Fibroblast of skin of right biceps (primary cell): Measurements from ENCODE around the gene OR13J1.

Source experiments
- DNase-seq: peaks from one replicate; pipeline ENCODE4 v3.0.0-alpha.2; 2013

The OR13J1 gene

GRCh38 chr9:35856882-35857281 is 13.3 kb downstream of the OR13J1 start:
- no peak for DNase-seq

DNA sequence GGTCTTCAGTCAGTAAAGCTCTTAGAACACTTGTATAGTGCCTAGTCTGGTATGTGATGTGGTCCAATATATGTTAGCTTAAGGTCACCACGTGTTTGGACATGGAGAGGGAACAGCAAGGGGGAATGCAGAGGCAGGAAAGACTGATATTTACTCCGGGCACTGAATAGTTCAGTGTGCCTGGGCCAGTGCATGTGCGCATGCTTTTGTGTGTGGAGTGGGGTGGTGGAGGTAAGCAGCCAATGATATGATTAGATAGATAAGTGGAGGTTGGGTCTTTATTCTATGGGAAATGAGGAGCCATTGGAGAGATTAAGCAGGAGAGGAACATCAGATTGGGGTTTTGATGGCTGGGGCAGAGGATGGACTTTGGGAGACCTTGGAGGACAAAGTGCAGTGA is 14.0 kb downstream of the OR13J1 start:
- no peak for DNase-seq

GRCh38 chr9:35854091-35854762 is 16.0 kb downstream of the OR13J1 start:
- no peak for DNase-seq

DNA sequence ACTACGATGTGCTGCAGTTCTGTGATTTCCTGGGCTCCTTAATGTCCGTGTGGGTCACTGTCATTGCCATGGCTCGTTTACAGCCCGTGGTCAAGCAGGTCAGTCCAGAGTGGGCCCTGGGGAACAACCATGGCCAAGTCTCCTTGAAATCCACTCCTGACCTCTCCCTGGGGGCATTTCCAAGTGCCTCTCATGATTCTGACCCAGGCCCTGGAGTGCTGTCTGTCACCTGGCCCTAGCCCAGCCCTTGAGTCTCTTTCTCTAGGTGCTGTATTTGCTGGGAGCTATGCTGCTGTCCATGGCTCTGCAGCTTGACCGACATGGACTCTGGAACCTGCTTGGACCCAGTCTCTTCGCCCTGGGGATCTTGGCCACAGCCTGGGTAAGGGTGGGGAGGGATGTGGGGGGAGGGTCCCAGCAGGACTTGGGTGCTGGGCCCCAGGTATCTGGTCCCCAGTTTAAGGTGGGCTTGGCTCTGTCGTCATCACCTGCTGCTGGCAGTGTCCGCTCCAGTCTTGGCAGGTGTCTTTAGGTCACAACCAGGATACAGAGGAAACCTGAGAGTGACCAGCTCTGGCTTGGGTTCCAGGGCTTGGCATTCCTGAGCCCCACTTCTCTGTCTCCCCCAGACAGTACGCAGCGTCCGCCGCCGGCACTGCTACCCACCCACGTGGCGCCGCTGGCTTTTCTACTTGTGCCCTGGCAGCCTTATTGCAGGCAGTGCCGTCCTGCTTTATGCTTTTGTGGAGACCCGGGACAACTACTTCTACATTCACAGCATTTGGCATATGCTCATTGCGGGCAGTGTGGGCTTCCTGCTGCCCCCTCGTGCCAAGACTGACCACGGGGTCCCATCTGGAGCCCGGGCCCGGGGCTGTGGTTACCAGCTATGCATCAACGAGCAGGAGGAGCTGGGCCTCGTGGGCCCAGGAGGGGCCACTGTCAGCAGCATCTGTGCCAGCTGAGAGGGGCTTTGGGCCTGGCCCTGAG is 17.0 kb downstream of the OR13J1 start:
- DNase-seq = no peak

DNA sequence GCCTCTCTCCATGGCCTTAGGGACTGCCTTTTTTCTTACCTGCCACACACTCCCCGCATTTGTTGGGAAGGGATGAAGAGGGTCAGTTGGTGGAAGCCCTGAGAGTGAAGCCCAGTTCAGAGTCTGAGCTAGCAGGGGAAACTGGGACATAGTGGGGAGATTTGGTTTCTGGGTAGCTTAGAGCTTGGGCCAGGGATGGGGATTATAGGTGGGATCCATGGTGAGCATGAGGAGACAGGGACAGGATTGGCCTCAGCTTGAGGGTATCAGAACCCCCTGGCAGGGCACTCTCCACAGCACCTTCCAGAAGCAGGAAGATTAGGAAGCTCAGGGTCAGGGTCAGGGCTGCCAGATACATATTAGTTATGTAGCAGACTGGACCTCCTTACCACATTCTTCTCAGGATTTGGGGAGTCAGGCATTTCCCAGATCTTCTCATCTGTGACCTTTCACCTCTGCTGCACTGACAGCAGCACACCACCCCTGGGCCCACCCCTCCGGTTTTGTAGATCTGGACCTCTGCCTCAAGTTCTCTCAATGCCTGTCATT is 17.9 kb downstream of the OR13J1 start:
- DNase-seq = no peak

GRCh38 chr9:35847792-35848572 is 22.2 kb downstream of the OR13J1 start:
- peak; percentile 86 for DNase-seq

DNA sequence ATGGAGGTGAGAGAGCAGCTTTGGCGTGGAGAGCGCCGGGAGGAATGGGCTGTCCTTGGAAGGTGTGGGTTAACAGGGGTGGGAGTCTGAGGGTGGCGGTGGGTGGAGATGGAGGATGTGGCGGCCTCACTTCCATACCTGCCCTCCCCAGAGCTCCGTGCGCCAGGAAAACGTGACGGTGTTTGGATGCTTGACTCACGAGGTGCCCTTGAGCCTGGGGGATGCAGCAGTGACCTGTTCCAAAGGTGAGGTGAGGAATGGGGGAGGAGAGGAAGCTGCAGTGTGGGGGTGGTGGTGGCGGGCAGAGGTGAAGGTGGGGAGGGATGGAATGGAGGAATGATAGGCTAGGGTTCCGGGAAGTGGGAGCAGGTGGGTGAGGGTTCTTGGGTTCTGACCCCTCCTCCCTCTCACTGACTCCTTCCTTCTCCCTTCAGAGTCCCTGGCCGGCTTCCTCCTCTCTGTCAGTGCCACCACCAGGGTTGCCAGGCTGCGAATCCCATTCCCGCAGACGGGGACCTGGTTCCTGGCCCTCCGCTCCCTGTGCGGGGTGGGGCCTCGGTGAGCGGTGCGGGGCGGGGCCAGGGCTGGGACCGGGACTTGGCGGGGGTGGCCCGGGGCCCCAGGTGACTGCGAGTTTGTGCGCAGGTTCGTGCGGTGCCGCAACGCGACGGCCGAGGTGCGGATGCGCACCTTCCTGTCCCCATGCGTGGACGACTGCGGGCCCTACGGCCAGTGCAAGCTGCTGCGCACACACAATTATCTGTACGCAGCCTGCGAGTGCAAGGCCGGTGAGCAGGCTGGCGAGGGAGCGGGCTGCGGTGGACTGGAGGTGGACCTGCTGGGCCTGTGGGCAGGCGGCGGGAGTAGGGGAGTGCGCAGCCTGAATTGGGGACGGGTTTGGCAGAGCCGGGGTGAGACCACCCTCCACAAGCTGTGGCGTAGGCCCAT is 24.1 kb downstream of the OR13J1 start:
- no peak for DNase-seq

GRCh38 chr9:35844628-35845270 is 25.5 kb downstream of the OR13J1 start:
- peak; percentile 94 for DNase-seq

DNA sequence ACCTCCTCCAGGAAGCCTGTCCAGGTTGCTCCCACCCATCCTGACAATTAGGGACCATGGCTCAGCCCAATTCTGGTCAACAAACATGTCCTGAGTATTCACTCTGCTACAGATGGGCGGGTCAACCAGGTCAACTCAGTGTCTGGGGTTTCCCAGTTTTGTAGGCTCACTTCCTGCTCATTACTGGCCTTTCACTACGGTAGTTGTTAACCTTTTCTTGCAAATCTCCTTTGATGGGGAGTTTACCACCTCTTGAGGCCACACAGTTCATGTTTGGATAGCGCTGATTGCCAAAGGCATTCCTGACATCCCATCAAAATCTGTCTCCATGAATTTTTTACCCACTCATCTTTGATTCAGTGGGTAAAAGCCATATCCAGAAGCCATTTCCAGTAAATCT is 27.4 kb downstream of the OR13J1 start:
- no peak for DNase-seq

DNA sequence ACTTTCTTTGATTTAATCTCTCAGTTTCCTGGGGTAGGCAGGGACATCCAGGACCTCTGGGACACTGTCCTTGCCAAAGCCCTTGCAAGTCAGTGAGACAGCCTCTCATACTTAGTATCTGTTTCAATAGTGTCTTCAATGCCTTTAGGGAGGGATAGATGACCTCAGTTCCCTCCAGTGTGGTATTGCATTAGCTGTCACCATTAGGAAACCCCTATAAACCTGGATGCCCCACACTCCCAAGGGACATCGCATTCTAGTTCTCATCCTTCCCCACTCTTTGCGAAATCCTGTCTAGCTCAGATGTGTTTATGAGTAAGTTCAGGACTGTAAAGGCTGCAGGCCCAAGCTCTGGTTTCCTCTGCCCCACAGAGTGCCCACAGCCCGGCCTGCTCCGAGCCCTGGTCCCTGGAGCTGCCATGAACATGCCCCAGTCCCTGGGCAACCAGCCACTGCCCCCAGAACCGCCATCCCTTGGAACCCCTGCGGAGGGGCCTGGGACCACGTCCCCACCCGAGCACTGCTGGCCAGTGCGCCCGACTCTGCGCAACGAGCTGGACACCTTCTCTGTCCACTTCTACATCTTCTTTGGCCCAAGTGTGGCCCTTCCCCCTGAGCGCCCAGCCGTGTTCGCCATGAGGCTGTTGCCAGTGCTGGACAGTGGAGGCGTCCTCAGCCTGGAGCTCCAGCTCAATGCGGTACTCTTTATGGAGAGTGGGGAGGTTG is 28.0 kb downstream of the OR13J1 start:
- DNase-seq = no peak

DNA sequence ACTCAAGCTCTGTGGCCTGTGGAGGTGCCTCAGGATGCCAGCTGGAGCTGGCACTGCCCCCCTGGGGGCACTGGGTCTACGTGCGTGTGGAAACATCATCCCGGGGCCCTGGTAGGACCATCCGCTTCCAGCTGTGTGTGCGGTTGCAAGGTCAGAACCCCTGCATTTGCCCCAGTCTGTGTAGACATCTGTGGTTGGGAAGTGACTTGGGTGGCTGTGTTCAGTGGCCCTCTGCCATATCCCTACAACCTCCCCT is 28.6 kb downstream of the OR13J1 start:
- DNase-seq = no peak

GRCh38 chr9:35840881-35841644 is 29.1 kb downstream of the OR13J1 start:
- no peak for DNase-seq

DNA sequence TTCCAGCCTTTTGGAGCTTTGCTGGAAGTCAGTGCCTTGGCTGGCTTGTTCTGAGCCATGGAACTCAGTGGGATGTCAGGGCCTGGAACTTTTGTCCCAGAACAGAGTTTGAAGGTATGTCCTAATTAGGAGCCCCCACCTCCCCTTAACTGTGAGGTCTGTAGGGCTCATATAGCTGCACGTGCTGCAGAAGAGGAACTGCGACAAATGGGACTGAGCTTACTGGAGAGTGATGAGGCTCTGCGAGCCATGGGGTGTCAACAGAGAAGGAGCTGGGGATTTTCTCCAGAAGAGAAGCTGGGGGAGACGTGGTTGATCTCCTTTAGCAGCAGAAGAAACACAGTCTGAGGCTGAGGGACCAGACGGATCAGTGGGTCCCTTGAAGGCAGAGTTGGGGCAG is 30.3 kb downstream of the OR13J1 start:
- DNase-seq = no peak

DNA sequence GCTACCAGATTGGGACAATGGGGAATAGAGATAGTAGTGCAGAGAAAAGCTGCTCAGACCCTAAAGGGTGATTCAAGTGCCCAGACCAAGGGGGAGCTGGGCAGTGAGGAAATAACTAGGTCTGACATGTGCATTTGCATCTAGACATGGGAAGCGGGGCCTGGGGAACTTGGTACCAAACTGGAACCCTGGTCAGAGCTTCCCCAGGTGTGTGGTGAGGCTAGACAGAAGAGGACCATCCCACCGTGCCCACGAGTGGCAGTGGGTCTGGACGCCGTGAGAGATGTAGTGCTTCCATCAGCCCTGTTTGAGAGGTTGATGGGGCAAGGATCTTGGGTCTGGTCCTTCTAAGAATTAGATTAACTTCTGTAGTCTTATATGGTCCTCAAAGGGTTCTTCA is 33.6 kb downstream of the OR13J1 start:
- DNase-seq = no peak

DNA sequence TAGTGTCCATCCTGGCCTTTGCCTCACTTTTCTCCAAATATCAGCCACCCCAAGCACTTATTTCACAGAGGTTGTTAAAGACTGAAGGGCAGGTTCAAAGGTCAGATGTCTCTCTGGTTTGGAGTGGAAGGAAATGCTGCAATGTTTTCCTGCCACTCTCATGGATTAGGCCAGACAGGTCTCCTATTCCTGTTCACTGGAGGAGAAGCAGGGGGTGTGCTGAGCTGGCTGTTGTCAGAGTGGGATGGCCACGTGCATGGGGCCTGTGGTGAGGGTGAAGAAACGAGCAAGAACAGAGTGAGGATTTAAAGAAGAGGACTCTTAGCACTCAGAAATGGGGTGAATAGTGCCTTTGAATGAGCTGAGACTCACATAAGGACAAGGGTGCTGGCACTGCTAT is 34.4 kb downstream of the OR13J1 start:
- no peak for DNase-seq

DNA sequence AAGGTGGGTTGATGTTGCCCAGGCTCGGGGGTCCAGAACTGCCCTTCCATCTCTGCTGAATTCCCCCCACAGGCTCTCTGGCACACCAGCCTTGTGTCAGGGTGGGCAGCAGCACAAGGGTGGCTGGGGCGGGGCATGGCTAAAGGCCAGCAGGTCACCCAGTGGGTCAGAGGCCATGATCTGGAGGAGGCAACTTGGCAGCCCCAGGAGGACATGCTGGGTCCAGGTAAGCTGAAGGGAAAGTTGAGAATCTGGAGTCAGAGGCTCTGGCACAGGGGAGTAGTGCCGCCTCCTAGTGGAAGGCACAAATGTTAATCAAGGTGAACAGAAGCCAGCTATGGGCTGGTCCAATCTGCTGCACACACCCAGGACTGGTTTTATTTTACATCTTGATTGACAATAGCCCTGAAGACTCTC is 35.0 kb downstream of the OR13J1 start:
- no peak for DNase-seq

GRCh38 chr9:35834260-35835215 is 35.7 kb downstream of the OR13J1 start:
- DNase-seq = no peak

DNA sequence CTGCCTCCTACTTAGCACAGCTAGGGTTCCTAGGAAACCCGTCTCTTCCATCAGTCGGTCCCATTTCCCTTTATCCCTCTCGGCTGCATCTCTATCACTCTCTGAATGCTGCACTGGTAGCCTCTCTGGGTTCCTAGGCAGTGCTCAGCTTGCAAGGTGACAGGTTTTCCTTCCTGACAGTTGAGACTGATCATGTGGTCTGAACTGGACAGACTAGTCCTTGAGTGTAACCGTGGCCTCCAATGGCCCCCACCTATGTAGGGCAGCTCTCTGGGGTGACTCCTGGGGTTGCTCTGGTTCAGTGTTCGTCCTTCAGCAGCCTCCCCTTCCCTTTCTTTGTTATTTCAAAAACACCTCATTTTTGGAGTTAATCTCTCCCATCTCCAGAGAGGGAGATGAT is 37.4 kb downstream of the OR13J1 start:
- DNase-seq = no peak

DNA sequence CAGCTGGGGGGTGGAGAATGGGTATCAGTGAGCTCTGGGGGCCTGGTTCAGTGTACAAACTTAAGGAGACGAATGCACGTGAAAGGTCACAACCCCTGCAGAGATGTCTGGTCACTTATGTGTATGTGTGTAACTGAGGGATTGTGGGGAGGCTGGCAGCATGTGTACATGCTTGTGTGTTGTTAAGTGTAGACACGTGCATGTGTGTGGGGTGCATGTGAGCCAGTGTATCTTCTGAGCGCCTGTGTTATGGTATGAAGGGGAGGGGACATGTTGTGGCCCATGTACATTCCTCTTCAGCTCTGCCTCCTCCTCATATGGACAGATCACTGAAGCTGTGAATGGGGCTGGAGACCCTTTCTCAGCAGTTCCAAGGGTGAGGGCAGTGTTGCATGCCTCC is 39.2 kb downstream of the OR13J1 start:
- no peak for DNase-seq
